Measurements from ENCODE around the gene TNFRSF4. TPM values are rescaled to one million over a fixed set of nuclear protein-coding genes. Genes with fewer than 3 reads are reported as not detected.

TNFRSF4 gene
- total and polyA plus RNA-seq, 2 of the 13 experiments (the other 11 are each of a cell fraction or from before 2014, with no cell fraction given), result not detected

GRCh38 chr1:1231400-1232207 is 17.7 kb upstream of the TNFRSF4 start, which contains the start of gene SDF4 (continued):
- TF ChIP-seq, protein P1, sequence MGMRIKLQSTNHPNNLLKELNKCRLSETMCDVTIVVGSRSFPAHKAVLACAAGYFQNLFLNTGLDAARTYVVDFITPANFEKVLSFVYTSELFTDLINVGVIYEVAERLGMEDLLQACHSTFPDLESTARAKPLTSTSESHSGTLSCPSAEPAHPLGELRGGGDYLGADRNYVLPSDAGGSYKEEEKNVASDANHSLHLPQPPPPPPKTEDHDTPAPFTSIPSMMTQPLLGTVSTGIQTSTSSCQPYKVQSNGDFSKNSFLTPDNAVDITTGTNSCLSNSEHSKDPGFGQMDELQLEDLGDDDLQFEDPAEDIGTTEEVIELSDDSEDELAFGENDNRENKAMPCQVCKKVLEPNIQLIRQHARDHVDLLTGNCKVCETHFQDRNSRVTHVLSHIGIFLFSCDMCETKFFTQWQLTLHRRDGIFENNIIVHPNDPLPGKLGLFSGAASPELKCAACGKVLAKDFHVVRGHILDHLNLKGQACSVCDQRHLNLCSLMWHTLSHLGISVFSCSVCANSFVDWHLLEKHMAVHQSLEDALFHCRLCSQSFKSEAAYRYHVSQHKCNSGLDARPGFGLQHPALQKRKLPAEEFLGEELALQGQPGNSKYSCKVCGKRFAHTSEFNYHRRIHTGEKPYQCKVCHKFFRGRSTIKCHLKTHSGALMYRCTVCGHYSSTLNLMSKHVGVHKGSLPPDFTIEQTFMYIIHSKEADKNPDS (CRISPR knock-in tag; IDR thresholded peaks at IDR 0.05), result 0 out of 2 replicates have a peak, but pooled peaks have one; percentile 65
- TF ChIP-seq ZBTB7B (CRISPR knock-in tag; IDR thresholded peaks at IDR 0.05), result peak; percentile 60; the same call in 1 of the 2 replicates
- TF ChIP-seq MEF2D (CRISPR knock-in tag; IDR thresholded peaks at IDR 0.05), result no peak
- no peak for TF ChIP-seq NFRKB (IDR thresholded peaks at IDR 0.05)
- TF ChIP-seq ZNF503 (CRISPR knock-in tag; IDR thresholded peaks at IDR 0.05), result peak; percentile 30; the same call in 1 of the 2 replicates
- TF ChIP-seq ATM (IDR thresholded peaks at IDR 0.05; ENCODE audit: borderline replicate concordance), result no peak
- no peak for TF ChIP-seq SMARCE1 (IDR thresholded peaks at IDR 0.05; ENCODE audit: borderline replicate concordance)
- peak; percentile 63 for TF ChIP-seq HNRNPLL (IDR thresholded peaks at IDR 0.05; ENCODE audit: low read depth, low read length, poor library complexity, severe bottlenecking)
- TF ChIP-seq KDM2A (CRISPR knock-in tag; IDR thresholded peaks at IDR 0.05; ENCODE audit: borderline replicate concordance, low read depth), result peak; percentile 95
- TF ChIP-seq, protein P2, sequence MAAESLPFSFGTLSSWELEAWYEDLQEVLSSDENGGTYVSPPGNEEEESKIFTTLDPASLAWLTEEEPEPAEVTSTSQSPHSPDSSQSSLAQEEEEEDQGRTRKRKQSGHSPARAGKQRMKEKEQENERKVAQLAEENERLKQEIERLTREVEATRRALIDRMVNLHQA (CRISPR knock-in tag; IDR thresholded peaks at IDR 0.05), result no peak
- TF ChIP-seq ZNF574 (CRISPR knock-in tag; IDR thresholded peaks at IDR 0.05), result peak; percentile 91
- no peak for TF ChIP-seq ZNF30 (CRISPR knock-in tag; IDR thresholded peaks at IDR 0.05)
- TF ChIP-seq, protein P3, sequence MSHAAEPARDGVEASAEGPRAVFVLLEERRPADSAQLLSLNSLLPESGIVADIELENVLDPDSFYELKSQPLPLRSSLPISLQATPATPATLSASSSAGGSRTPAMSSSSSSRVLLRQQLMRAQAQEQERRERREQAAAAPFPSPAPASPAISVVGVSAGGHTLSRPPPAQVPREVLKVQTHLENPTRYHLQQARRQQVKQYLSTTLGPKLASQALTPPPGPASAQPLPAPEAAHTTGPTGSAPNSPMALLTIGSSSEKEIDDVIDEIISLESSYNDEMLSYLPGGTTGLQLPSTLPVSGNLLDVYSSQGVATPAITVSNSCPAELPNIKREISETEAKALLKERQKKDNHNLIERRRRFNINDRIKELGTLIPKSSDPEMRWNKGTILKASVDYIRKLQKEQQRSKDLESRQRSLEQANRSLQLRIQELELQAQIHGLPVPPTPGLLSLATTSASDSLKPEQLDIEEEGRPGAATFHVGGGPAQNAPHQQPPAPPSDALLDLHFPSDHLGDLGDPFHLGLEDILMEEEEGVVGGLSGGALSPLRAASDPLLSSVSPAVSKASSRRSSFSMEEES (CRISPR knock-in tag; IDR thresholded peaks at IDR 0.05), result peak; percentile 64
- TF ChIP-seq CCAR2 (optimal IDR thresholded peaks at IDR 0.05; ENCODE audit: low read depth, low read length), result no peak
- peak; percentile 82 for TF ChIP-seq PHF8 (CRISPR knock-in tag; IDR thresholded peaks at IDR 0.05)
- TF ChIP-seq ZNF776 (CRISPR knock-in tag; IDR thresholded peaks at IDR 0.05), result no peak; the same call in 1 of the 2 replicates
- TF ChIP-seq TCF7 (IDR thresholded peaks at IDR 0.05; ENCODE audit: low read depth), result no peak
- TF ChIP-seq KDM5A (IDR thresholded peaks at IDR 0.05; ENCODE audit: borderline replicate concordance, low read length), result peak; percentile 52; the same call in 1 of the 2 replicates
- peak; percentile 92 for TF ChIP-seq ZFX (CRISPR knock-in tag; IDR thresholded peaks at IDR 0.05; ENCODE audit: low read depth)
- TF ChIP-seq ETV6 (CRISPR knock-in tag; conservative IDR thresholded peaks at IDR 0.05), result no peak
- TF ChIP-seq RAD51 (IDR thresholded peaks at IDR 0.05; ENCODE audit: borderline replicate concordance), result peak; percentile 61; the same call in 1 of the 2 replicates
- no peak; the same call in 1 of the 2 replicates for TF ChIP-seq ZNF879 (CRISPR knock-in tag; IDR thresholded peaks at IDR 0.05)
